ENCODE measurements around the gene RFPL3. TPM values are rescaled to one million over a fixed set of nuclear protein-coding genes. Genes with fewer than 3 reads are reported as not detected.

The RFPL3 gene
- total RNA-seq, 2 donors from 2014 or later = 1.7 TPM; not detected in 1

DNA sequence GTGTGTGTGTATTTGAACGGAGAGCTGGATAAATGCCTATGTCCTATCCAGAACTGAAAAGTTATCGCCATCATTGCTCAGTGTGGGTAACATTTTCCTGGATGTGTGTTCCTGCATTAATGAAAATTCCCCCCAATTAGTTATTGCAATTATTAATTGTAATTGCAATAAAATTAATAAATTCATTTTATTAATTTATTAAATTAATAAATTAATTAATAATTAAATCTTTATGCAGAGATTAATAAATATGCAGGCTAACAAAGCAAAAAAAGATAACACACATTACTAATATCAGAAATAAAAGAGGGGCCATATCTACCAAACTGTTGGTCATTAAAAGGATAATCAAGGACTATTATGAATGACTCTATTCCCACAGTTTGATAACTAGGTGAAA, 3.6 kb downstream of the RFPL3 start:
- no peak overlapping the region for H3K4me3 ChIP-seq
- intact Hi-C loops (cut with DNase I) = no loop called here
- no peak overlapping the region for H3K27ac ChIP-seq
- no peaks in the 10 kb centered on the region for H3K9me3 ChIP-seq
- TF ChIP-seq CTCF (IDR thresholded peaks at IDR 0.05) (no peak), POLR2AphosphoS5 (IDR thresholded peaks at IDR 0.05) (no peak), POLR2A (IDR thresholded peaks at IDR 0.05) (no peak)
- no peaks in the 10 kb centered on the region for H3K36me3 ChIP-seq
- H3K4me1 ChIP-seq (replicated peaks) = no peaks in the 10 kb centered on the region
- H3K27me3 ChIP-seq (replicated peaks; ENCODE audit: insufficient read depth) = no peaks in the 10 kb centered on the region
- DNase-seq (ENCODE audit: low spot score) = no peak
- WGBS = 92% methylated on average over 2 of the region's 2 CpGs

DNA sequence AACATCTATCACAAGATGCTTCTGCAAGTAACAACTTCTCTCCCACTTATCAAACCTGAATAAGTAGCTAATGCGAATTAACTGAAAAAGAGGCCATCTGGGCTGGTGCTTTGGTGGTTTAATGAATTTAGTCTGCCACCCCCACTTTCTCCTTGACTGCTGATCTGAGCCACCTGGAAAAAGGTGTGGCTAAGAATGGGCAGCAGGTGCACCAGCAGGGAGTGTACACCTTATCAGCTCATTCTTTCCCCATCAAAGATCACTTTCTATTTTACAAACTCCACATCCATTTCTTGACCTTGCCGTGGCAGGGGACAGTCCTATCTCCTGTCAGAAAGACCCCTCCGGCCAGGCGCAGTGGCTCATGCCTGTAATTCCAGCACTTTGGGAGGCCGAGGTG, 6.5 kb downstream of the RFPL3 start:
- H3K36me3 ChIP-seq = no peaks in the 10 kb centered on the region
- DNase-seq (ENCODE audit: low spot score) = no peak
- H3K27me3 ChIP-seq (replicated peaks; ENCODE audit: insufficient read depth) = no peaks in the 10 kb centered on the region
- 88% methylated on average over 5 of the region's 5 CpGs for WGBS
- TF ChIP-seq CTCF (IDR thresholded peaks at IDR 0.05) (no peak), POLR2AphosphoS5 (IDR thresholded peaks at IDR 0.05) (no peak), POLR2A (IDR thresholded peaks at IDR 0.05) (no peak)
- intact Hi-C loops (cut with DNase I) = no loop called here
- no peaks in the 10 kb centered on the region for H3K4me1 ChIP-seq (replicated peaks)
- no peak overlapping the region for H3K27ac ChIP-seq
- H3K4me3 ChIP-seq = no peak overlapping the region
- H3K9me3 ChIP-seq = no peaks in the 10 kb centered on the region

DNA sequence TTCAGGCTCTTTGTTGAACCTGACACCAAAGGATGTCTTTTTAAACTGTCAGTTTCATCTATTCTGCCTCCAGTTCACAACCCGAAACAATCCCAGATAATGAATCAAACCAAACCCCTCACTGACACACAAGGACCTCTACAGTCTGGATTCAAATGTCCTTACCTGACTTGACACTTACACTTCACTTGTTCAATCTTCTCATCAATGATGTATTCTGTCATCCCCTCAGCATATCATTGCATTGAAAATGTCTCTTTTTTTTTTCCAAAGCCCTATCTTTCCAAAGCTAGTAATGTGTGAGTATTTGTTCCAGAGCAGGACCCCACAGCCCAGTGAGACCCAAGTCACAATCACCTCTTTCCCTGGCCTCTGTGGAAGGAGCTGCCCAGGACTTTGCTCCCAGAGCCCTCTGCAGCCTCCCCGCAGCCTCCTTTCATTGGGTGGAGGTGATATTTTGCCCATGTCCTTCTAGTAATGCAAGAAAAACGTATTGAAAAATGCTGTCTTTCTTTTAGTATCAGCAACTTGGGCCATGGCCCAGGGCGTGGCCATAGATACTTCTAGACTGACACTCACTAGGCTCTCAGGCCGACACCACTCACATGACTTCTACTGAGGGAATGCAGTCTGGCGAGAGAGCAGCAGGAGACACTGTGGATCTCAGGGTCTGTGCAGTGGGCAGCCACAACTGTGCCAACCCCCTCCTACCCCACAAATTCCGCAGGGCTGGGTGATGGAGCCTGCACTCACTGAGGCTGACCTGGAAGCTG, 18.2 kb downstream of the RFPL3 start:
- TF ChIP-seq POLR2A (IDR thresholded peaks at IDR 0.05) (no peak), CTCF (IDR thresholded peaks at IDR 0.05) (no peak), POLR2AphosphoS5 (IDR thresholded peaks at IDR 0.05) (no peak)
- intact Hi-C loops (cut with DNase I) = no loop called here

DNA sequence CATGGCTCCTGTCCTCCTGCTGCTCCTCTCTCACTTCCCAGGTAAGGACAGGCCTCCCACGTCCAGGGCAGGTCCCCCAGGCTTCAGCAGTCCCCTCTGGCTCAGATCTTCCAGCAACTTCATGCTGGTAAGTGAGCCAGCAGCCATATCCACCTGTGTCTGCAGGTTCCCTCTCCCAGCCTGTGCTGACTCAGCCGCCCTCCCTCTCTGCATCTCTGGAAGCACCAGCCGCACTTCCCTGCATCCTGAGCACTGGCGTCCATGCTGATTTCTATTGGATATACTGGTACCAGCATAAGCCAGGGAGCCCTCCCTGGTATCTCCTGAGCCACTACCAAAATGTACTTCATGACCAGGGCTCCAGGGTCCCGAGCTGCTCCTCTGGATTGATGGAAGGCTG, 19.0 kb downstream of the RFPL3 start:
- H3K27me3 ChIP-seq (replicated peaks; ENCODE audit: insufficient read depth) = no peaks in the 10 kb centered on the region
- H3K9me3 ChIP-seq = no peaks in the 10 kb centered on the region
- H3K27ac ChIP-seq = no peak overlapping the region
- H3K4me1 ChIP-seq (replicated peaks) = no peaks in the 10 kb centered on the region
- intact Hi-C loops (cut with DNase I) = no loop called here
- no peak overlapping the region for H3K4me3 ChIP-seq
- TF ChIP-seq POLR2AphosphoS5 (IDR thresholded peaks at IDR 0.05) = no peak
- no peak for DNase-seq (ENCODE audit: low spot score)
- 81% methylated on average over 5 of the region's 5 CpGs for WGBS
- no peaks in the 10 kb centered on the region for H3K36me3 ChIP-seq

More for the DNA sequence above, 18.2 kb downstream of the RFPL3 start:
- H3K27ac ChIP-seq = no peak overlapping the region
- no peaks in the 10 kb centered on the region for H3K4me1 ChIP-seq (replicated peaks)
- no peaks in the 10 kb centered on the region for H3K36me3 ChIP-seq
- H3K27me3 ChIP-seq (replicated peaks; ENCODE audit: insufficient read depth) = no peaks in the 10 kb centered on the region
- WGBS = 85% methylated on average over 7 of the region's 7 CpGs
- no peak overlapping the region for H3K4me3 ChIP-seq
- H3K9me3 ChIP-seq = no peaks in the 10 kb centered on the region
- no peak for DNase-seq (ENCODE audit: low spot score)

DNA sequence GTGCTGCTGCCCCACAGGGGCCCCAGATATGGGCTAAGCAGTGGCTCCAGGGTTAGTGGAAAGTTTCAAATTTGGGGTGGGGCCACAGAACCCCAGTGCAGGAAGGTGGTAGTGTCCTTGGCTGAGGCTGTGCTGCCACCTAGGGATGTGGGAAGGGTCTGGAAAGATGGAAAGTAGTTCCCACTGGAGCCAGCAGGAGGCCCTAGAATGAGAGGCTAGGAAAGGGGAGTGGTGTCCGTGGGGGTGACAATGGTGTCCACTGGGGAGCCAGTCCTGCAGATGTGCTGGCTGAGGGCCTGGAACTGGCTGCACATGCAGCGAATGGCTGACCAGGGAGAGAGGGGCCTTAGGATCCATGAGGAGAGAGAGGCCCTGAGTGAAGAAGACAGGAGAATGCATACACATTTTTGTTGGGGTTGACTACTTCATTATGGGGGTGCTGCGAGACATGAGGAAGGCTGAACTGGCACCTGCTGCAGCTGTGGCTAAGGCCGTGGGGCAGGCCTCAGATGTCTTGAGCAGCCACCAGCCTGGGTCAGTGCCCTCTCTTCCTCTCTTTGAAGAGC, 21.1 kb downstream of the RFPL3 start:
- H3K9me3 ChIP-seq = no peaks in the 10 kb centered on the region
- H3K4me3 ChIP-seq = no peak overlapping the region
- H3K27me3 ChIP-seq (replicated peaks; ENCODE audit: insufficient read depth) = no peaks in the 10 kb centered on the region
- no peaks in the 10 kb centered on the region for H3K36me3 ChIP-seq
- WGBS = 74% methylated on average over 4 of the region's 4 CpGs
- no peaks in the 10 kb centered on the region for H3K4me1 ChIP-seq (replicated peaks)
- no peak overlapping the region for H3K27ac ChIP-seq
- intact Hi-C loops (cut with DNase I) = no loop called here
- TF ChIP-seq POLR2AphosphoS5 (IDR thresholded peaks at IDR 0.05) (no peak), CTCF (IDR thresholded peaks at IDR 0.05) (peak in 3 of 4 experiments; percentile 8 to 42 (median 11))
- no peak for DNase-seq (ENCODE audit: low spot score)
